ENCODE results near the gene SETD1B.

DNA sequence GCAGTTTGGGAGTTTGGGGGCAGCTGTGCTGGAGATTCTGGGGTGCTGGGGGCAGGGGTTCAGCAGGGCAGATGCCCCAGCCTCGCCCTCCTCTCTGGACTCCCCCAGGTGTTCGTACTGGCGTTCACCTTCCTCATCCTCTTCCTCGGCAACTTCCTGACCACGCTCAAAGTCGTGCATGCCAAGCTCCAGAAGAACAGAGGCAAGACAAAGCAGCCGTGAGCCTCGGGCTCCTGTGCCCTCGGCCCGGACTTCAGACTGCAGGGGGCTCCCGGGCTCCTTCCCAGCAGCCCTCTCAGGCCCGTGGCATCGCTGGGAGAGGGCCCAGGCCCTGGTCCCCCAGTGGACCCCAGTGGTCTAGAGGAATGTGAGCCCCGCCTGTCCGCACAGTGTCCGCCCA is 28.3 kb upstream of the SETD1B start:
- TF ChIP-seq, protein P1, sequence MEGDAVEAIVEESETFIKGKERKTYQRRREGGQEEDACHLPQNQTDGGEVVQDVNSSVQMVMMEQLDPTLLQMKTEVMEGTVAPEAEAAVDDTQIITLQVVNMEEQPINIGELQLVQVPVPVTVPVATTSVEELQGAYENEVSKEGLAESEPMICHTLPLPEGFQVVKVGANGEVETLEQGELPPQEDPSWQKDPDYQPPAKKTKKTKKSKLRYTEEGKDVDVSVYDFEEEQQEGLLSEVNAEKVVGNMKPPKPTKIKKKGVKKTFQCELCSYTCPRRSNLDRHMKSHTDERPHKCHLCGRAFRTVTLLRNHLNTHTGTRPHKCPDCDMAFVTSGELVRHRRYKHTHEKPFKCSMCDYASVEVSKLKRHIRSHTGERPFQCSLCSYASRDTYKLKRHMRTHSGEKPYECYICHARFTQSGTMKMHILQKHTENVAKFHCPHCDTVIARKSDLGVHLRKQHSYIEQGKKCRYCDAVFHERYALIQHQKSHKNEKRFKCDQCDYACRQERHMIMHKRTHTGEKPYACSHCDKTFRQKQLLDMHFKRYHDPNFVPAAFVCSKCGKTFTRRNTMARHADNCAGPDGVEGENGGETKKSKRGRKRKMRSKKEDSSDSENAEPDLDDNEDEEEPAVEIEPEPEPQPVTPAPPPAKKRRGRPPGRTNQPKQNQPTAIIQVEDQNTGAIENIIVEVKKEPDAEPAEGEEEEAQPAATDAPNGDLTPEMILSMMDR (IDR thresholded peaks at IDR 0.05): no peak
- TF ChIP-seq EZH2 (IDR thresholded peaks at IDR 0.05; ENCODE audit: borderline replicate concordance, insufficient read depth, low read depth, low read length, poor library complexity, severe bottlenecking): no peak
